NT2/D1 (cell line): ENCODE data around the gene ADGRF1.
A peak's percentile ranks its signal among the peaks of the same experiment; 100 is the strongest.
"Not testable (repeated sequence)": the region's sequence is repeated elsewhere in the genome, so short reads cannot be mapped to it uniquely, and the experiment has no call there.

Experiments used
- DNase-seq: peaks from one replicate; pipeline ENCODE4 v3.0.0-alpha.2; 2011; ENCODE audit warnings: low read depth, low spot score
- H3K27me3 ChIP-seq: 2 replicates; pipeline ENCODE4 v1.6.0; 2011; ENCODE audit warnings: mild to moderate bottlenecking; ENCODE audit not compliant: insufficient read length, insufficient read depth
- H3K36me3 ChIP-seq: 2 replicates; pipeline ENCODE4 v1.6.1; 2011; ENCODE audit warnings: mild to moderate bottlenecking, low read length, mixed read lengths; ENCODE audit not compliant: insufficient read depth, insufficient read length
- H3K4me1 ChIP-seq: 2 replicates; pipeline ENCODE4 v1.5.1; 2011; ENCODE audit not compliant: insufficient read depth, insufficient read length
- H3K4me3 ChIP-seq: 2 replicates; pipeline ENCODE4 v1.5.1; 2011; ENCODE audit warnings: low read depth; ENCODE audit not compliant: insufficient read length
- H3K9ac ChIP-seq: 2 replicates; pipeline ENCODE4 v1.6.0; 2011; ENCODE audit warnings: low read depth; ENCODE audit not compliant: insufficient read length
- H3K9me3 ChIP-seq: 2 replicates; pipeline ENCODE4 v1.5.1; 2011; ENCODE audit warnings: mild to moderate bottlenecking, low read length; ENCODE audit not compliant: insufficient read depth
- SUZ12 ChIP-seq: IDR thresholded peaks from 2 replicates; pipeline ENCODE4 v1.6.1; 2011; ENCODE audit not compliant: insufficient read length, insufficient read depth; ENCODE audit errors: extremely low read depth
- YY1 ChIP-seq: IDR thresholded peaks from 2 replicates; pipeline ENCODE4 v1.6.1; 2011; ENCODE audit not compliant: insufficient read length, insufficient read depth
- ZNF274 ChIP-seq: IDR thresholded peaks from 2 replicates; pipeline ENCODE4 v1.6.1; 2011; ENCODE audit warnings: mild to moderate bottlenecking, low read depth, low read length

ADGRF1 gene

DNA sequence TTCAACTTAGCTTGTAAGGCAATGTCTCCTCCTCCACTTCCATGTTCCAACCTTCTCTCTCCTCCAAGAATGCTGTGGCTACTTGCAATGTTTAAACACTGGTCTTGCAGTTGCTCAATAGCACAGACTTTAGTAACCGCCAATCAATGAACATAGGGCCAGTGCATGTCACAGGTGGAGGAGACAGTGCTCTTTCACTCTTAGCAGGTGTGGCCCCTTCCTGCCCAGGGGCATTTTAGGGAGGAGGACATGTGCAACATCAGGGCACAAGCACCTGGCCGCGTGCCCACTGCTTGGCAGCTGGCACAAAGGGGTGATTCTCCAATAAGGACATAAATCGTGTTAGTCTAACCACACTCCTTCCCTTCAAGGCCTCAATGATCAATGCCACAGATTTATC is 41.3 kb downstream of the ADGRF1 start:
- Histone ChIP-seq H3K4me1 (no peaks in the 10 kb centered on the region), H3K9me3 (no peaks in the 10 kb centered on the region), H3K9ac (no peak overlapping the region), H3K4me3 (no peak overlapping the region), H3K36me3 (no peaks in the 10 kb centered on the region), H3K27me3 (no peaks in the 10 kb centered on the region)
- TF ChIP-seq SUZ12 (no peak), ZNF274 (no peak), YY1 (no peak)
- no peak for DNase-seq

DNA sequence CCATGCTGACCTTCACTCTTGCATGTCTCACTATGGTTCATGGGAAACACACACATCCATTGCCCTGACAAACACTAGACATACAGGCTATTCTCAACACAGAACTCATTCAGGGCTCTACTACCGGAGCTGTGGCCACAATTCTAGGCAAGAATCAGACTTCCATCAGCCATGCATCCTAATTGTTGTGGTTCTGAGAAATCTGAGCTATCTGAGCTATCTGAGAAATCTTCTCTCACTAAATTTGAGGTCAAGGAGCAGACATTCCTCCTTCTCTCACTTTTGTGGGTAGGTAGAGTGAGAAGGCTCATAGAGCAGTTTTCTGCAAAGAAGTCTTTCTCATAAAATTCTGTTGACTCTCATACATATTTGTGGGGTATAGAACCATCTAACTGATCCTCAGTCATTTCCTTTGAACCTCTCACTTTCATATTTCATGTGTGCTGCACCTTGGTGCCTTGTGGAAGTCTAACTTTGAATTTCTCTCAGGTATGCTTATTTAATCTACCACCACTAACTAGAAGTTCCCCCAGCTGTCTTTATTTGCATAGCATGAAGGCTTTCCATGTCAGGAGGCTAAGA is 43.6 kb downstream of the ADGRF1 start:
- no peaks in the 10 kb centered on the region for H3K36me3 ChIP-seq
- DNase-seq, result no peak
- H3K4me1 ChIP-seq, result no peaks in the 10 kb centered on the region
- H3K27me3 ChIP-seq, result no peaks in the 10 kb centered on the region
- no peak overlapping the region for H3K4me3 ChIP-seq
- H3K9ac ChIP-seq, result no peak overlapping the region
- TF ChIP-seq SUZ12, result no peak
- TF ChIP-seq YY1, result no peak
- no peak for TF ChIP-seq ZNF274
- no peaks in the 10 kb centered on the region for H3K9me3 ChIP-seq

DNA sequence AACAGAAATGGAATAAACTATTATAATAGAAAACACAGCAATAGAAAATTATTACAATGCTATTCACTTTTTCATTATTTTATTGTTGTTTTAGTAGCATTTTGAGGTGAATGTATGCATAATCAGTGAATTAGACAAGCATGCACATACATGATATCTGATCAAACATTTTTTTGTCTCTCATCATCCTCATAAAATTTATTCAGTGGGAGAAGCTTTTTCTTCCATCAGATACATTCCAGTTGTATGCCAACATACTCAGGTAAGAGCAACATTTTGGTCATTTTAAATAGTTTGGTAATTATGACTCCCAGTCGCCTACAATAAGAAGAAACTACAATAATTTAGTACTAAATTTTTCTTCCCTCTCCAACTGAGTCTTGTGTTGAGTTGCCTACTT is 44.5 kb downstream of the ADGRF1 start:
- no peak for TF ChIP-seq ZNF274
- TF ChIP-seq YY1, result no peak
- no peak for TF ChIP-seq SUZ12
- DNase-seq, result no peak
- Histone ChIP-seq H3K4me1 (no peaks in the 10 kb centered on the region), H3K36me3 (no peaks in the 10 kb centered on the region), H3K4me3 (no peak overlapping the region), H3K9ac (no peak overlapping the region), H3K27me3 (no peaks in the 10 kb centered on the region), H3K9me3 (no peaks in the 10 kb centered on the region)

DNA sequence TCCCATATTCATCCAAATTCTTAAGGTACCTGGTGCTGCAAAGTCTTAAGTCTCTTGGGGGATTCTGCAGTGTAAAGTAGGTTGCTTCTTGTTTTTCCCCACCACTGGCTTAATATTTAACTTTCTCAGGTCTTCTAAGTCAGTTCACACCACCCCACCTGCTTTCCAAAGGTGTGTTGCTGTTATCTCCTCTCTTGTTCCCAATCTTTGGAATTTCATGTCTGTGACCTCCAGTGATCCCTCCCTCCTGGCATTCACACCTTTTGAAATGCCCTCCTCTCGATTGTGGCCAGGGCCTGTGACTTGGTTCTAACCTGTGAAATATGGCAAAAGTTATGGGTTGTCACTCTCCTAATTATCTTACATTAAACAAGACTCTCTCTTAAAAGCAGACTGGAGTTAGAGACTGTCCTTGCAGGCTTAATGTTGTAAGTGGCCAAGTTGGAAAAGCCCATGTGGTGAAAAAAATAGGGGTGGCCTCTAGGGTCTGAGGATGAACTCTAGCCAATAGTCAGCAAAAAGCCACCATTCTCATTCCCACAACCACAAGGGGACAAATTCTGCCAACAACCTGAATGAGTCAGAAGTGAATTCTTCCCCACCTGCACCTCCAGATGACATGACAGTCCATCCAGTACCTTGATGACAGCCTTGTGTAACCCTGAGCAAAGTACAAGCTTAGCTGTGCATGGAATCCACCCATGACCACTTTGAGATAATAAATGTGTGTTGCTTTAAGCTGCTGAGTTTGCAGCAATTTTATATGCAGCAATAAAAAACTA is 45.1 kb downstream of the ADGRF1 start:
- H3K4me1 ChIP-seq, result no peaks in the 10 kb centered on the region
- no peaks in the 10 kb centered on the region for H3K27me3 ChIP-seq
- no peak for DNase-seq
- H3K9me3 ChIP-seq, result no peaks in the 10 kb centered on the region
- H3K36me3 ChIP-seq, result no peaks in the 10 kb centered on the region
- no peak overlapping the region for H3K9ac ChIP-seq
- H3K4me3 ChIP-seq, result no peak overlapping the region
- TF ChIP-seq ZNF274 (no peak), SUZ12 (no peak), YY1 (no peak)

GRCh38 chr6:46994933-46995332 is 47.2 kb downstream of the ADGRF1 start:
- H3K36me3 ChIP-seq, result no peaks in the 10 kb centered on the region
- no peaks in the 10 kb centered on the region for H3K27me3 ChIP-seq
- no peaks in the 10 kb centered on the region for H3K4me1 ChIP-seq
- H3K9me3 ChIP-seq, result no peaks in the 10 kb centered on the region
- no peak for DNase-seq
- no peak overlapping the region for H3K9ac ChIP-seq
- no peak overlapping the region for H3K4me3 ChIP-seq
- TF ChIP-seq ZNF274 (no peak), YY1 (no peak), SUZ12 (no peak)

- TF ChIP-seq SUZ12, result no peak
- no peak for TF ChIP-seq YY1
- no peak for TF ChIP-seq ZNF274
- no peaks in the 10 kb centered on the region for H3K36me3 ChIP-seq
- H3K9ac ChIP-seq, result no peak overlapping the region
- no peak for DNase-seq
- H3K4me1 ChIP-seq, result no peaks in the 10 kb centered on the region
- H3K27me3 ChIP-seq, result no peaks in the 10 kb centered on the region
- no peaks in the 10 kb centered on the region for H3K9me3 ChIP-seq
- H3K4me3 ChIP-seq, result no peak overlapping the region
These were observed 48.3 kb downstream of the ADGRF1 start for GRCh38 chr6:46993846-46994245.

DNA sequence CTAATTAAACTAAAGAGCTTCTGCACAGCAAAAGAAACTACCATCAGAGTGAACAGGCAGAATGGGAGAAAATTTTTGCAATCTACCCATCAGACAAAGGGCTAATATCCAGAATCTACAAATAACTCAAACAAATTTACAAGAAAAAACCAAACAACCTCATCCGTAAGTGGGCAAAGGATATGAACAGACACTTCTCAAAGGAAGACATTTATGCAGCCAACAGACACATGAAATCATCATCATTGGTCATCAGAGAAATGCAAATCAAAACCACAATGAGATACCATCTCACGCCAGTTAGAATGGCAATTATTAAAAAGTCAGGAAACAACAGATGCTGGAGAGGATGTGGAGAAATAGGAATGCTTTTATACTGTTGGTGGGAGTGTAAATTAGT is 49.7 kb downstream of the ADGRF1 start:
- not testable (repeated sequence) for H3K4me3 ChIP-seq, H3K9me3 ChIP-seq, H3K27me3 ChIP-seq, H3K9ac ChIP-seq, DNase-seq, H3K36me3 ChIP-seq, H3K4me1 ChIP-seq

DNA sequence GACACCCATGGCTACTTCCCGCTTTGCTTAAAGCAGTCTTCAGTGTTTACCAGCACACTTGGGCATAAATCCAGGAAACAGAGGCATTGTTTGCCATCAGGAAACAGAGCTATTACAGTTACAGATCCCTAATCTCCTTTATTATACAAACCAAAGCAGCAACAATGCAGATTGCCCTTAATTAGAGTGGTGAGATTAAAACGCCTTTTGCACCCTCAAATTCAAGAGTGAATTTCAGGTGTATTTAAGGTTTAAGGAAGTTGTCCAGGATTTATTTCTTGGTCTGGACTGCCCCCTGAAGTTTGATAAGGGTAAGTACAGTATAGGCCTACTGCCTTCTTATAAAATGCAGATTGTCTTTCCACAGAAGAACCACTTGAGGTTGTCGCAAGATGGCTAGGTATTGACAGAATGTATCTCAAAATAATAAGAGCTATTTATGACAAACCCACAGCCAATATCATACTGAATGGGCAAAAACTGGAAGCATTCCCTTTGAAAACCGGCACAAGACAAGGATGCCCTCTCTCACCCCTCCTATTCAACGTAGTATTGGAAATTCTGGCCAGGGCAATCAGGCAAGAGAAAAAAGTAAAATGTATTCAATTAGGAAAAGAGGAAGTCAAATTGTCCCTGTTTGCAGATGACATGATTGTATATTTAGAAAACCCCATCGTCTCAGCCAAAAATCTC is 51.2 kb downstream of the ADGRF1 start:
- not testable (repeated sequence) for H3K4me1 ChIP-seq, H3K36me3 ChIP-seq, H3K9me3 ChIP-seq, H3K9ac ChIP-seq, H3K4me3 ChIP-seq, H3K27me3 ChIP-seq
- peak; percentile 40 for DNase-seq
